ENCODE data around the gene GABRG3. TPM values are rescaled to one million over a fixed set of nuclear protein-coding genes. Genes with fewer than 3 reads are reported as not detected.

GABRG3 gene
- polyA plus RNA-seq, 1 donor (not counting 4 experiments of a cell fraction or from before 2014, with no cell fraction given), result not detected

- no peaks in the 10 kb centered on the region for H3K9me1 ChIP-seq (ENCODE audit: control insufficient read depth, extremely low read depth, insufficient read depth, low read length)
- H2AFZ ChIP-seq (ENCODE audit: control insufficient read depth, low read length), result no peak overlapping the region
- H3K4me2 ChIP-seq (ENCODE audit: control insufficient read depth, extremely low read depth, insufficient read depth, low read depth, low read length), result no peak overlapping the region
- no peaks in the 10 kb centered on the region for H3K79me2 ChIP-seq (ENCODE audit: control insufficient read depth, insufficient read depth, low read length)
- H3K27ac ChIP-seq (ENCODE audit: control insufficient read depth, insufficient read depth, low read length), result no peak overlapping the region
- no peak for FAIRE-seq
- no peaks in the 10 kb centered on the region for H3K9me3 ChIP-seq (ENCODE audit: control insufficient read depth, low read depth, low read length)
- H4K20me1 ChIP-seq (ENCODE audit: control insufficient read depth, extremely low read depth, insufficient read depth, low read length), result no peaks in the 10 kb centered on the region
- no peaks in the 10 kb centered on the region for H3K27me3 ChIP-seq (ENCODE audit: control insufficient read depth, extremely low read depth, insufficient read depth, low read length)
- H3K9ac ChIP-seq (ENCODE audit: control insufficient read depth, extremely low read depth, insufficient read depth, low read length), result no peak overlapping the region
- dilution Hi-C loops (cut with MboI; ENCODE audit: extremely low pct_ligation_motif_present, low sequenced_read_pairs), result no loop called here
- no peak overlapping the region for H3K4me3 ChIP-seq (ENCODE audit: control insufficient read depth in 2 of 3, extremely low read depth in 1 of 3, insufficient read depth in 2 of 3, low read depth in 1 of 3, low read length in 3 of 3)
- TF ChIP-seq CTCF (optimal IDR thresholded peaks at IDR 0.05 in 1 of 3, IDR thresholded peaks at IDR 0.05 in 1 of 3, conservative IDR thresholded peaks at IDR 0.05 in 1 of 3; ENCODE audit: extremely low read depth in 1 of 3, insufficient read depth in 2 of 3, low read length in 3 of 3), result no peak
- TF ChIP-seq EZH2 (IDR thresholded peaks at IDR 0.05; ENCODE audit: low read length), result no peak
- no peaks in the 10 kb centered on the region for H3K36me3 ChIP-seq (ENCODE audit: control insufficient read depth in 2 of 2, extremely low read depth in 1 of 2, insufficient read depth in 2 of 2, low read length in 2 of 2)
- H3K4me1 ChIP-seq (ENCODE audit: control insufficient read depth, extremely low read depth, insufficient read depth, low read length), result no peaks in the 10 kb centered on the region
- no peak for DNase-seq (ENCODE audit: low read depth, low spot score)
Observed at GRCh38 chr15:27589782-27590181, 618.8 kb downstream of the GABRG3 start.

Small RNA genes lying within 50 kb of the gene (small RNA-seq; reads per million reads assigned to genes)
- gene RNA5SP391 (ENCODE audit: insufficient read length in 3 of 3, low read depth in 3 of 3, low replicate concordance in 1 of 3) (0 reads per million in 3 experiments), gene SERPINE4P (ENCODE audit: insufficient read length in 3 of 3, low read depth in 3 of 3, low replicate concordance in 1 of 3) (0 reads per million in 3 experiments)

Other genes starting within 250 kb of the GABRG3 start
- 0.81 to 0.86 TPM (median 0.84 TPM) in 3 replicates for gene GABRB3, start 198.1 kb upstream of the GABRG3 start, polyA plus RNA-seq
- gene GABRA5, start 104.1 kb upstream of the GABRG3 start, polyA plus RNA-seq, result 0.03 TPM in 1 of 3 replicates, not detected in the others